Measurements from ENCODE around the gene MXI1. TPM values are rescaled to one million over a fixed set of nuclear protein-coding genes. Genes with fewer than 3 reads are reported as not detected.

The MXI1 gene
- total RNA-seq, 1 experiment from 2014 or later = 25.8 TPM

- intact Hi-C loops (cut with micrococcal nuclease; ENCODE audit: unreplicated experiment) = no loop called here
- CTCF ChIA-PET = interaction anchor here (0.7 kb wide), 1 partner anchor 147 kb away, joined by 5 read pairs; no protein-coding TSS in a partner anchor
Measured at GRCh38 chr10:110285501-110285900, 78.1 kb downstream of the MXI1 start.

GRCh38 chr10:110286841-110287240 is 79.4 kb downstream of the MXI1 start:
- Histone ChIP-seq H3K4me1 (replicated peaks; ENCODE audit: insufficient read depth) (no peaks in the 10 kb centered on the region), H3F3A (ENCODE audit: insufficient read depth, low read depth) (peaks cover 8% of the 10 kb centered on the region), H3K79me2 (ENCODE audit: low read depth) (no peaks in the 10 kb centered on the region), H3K27me3 (ENCODE audit: insufficient read depth, low read depth) (no peaks in the 10 kb centered on the region), H3K36me3 (ENCODE audit: low read depth) (peaks cover 5% of the 10 kb centered on the region; the same call in 1 of the 2 replicates), H3K9me2 (ENCODE audit: insufficient read depth) (no peaks in the 10 kb centered on the region), H2AFZ (no peak overlapping the region), H3K4me2 (no peak overlapping the region), H4K20me1 (ENCODE audit: insufficient read depth) (no peaks in the 10 kb centered on the region), H3K27ac (no peak overlapping the region), H3K4me3 (no peak overlapping the region), H3K9me3 (ENCODE audit: insufficient read depth, low read depth) (no peaks in the 10 kb centered on the region)
- DNase-seq = no peak
- TF ChIP-seq CTCF (conservative IDR thresholded peaks at IDR 0.05) = no peak
- TF ChIP-seq EZH2 (IDR thresholded peaks at IDR 0.05; ENCODE audit: low read depth) = no peak
- ChIA-PET CTCF (no interaction called here), POLR2A (ENCODE audit: unreplicated experiment) (no interaction called here)
- intact Hi-C loops (cut with micrococcal nuclease; ENCODE audit: unreplicated experiment) = no loop called here
- BruUV-seq (replicated peaks) = no TSS peak

More at GRCh38 chr10:110285501-110285900, 78.1 kb downstream of the MXI1 start:
- Histone ChIP-seq H3K79me2 (ENCODE audit: low read depth) (no peaks in the 10 kb centered on the region), H3K27me3 (ENCODE audit: insufficient read depth, low read depth) (no peaks in the 10 kb centered on the region), H3K4me2 (no peak overlapping the region), H3F3A (ENCODE audit: insufficient read depth, low read depth) (peaks cover 8% of the 10 kb centered on the region), H4K20me1 (ENCODE audit: insufficient read depth) (no peaks in the 10 kb centered on the region), H3K9me2 (ENCODE audit: insufficient read depth) (no peaks in the 10 kb centered on the region), H3K27ac (no peak overlapping the region), H3K36me3 (ENCODE audit: low read depth) (peaks cover 5% of the 10 kb centered on the region; the same call in 1 of the 2 replicates), H3K9me3 (ENCODE audit: insufficient read depth, low read depth) (no peaks in the 10 kb centered on the region), H2AFZ (no peak overlapping the region), H3K4me1 (replicated peaks; ENCODE audit: insufficient read depth) (no peaks in the 10 kb centered on the region), H3K4me3 (no peak overlapping the region)
- no peak for DNase-seq
- POLR2A ChIA-PET (ENCODE audit: unreplicated experiment) = no interaction called here
- TF ChIP-seq CTCF (conservative IDR thresholded peaks at IDR 0.05) (no peak), EZH2 (IDR thresholded peaks at IDR 0.05; ENCODE audit: low read depth) (no peak)
- BruUV-seq (replicated peaks) = no TSS peak

GRCh38 chr10:110296966-110297365 is 89.6 kb downstream of the MXI1 start:
- no peak overlapping the region for H3K4me2 ChIP-seq
- no peak overlapping the region for H3K27ac ChIP-seq
- peaks cover 8% of the 10 kb centered on the region for H4K20me1 ChIP-seq (ENCODE audit: insufficient read depth)
- BruUV-seq (replicated peaks) = no TSS peak
- no peaks in the 10 kb centered on the region for H3K9me3 ChIP-seq (ENCODE audit: insufficient read depth, low read depth)
- ChIA-PET CTCF (no interaction called here), POLR2A (ENCODE audit: unreplicated experiment) (interaction anchor here (0.6 to 0.7 kb wide), 2 partner anchors 384 to 582 kb away, joined by 3 to 5 read pairs; no protein-coding TSS in a partner anchor)
- no peak overlapping the region for H3K4me3 ChIP-seq
- no peak for DNase-seq
- TF ChIP-seq CTCF (conservative IDR thresholded peaks at IDR 0.05) = no peak
- TF ChIP-seq EZH2 (IDR thresholded peaks at IDR 0.05; ENCODE audit: low read depth) = no peak
- no peak overlapping the region for H2AFZ ChIP-seq
- H3K27me3 ChIP-seq (ENCODE audit: insufficient read depth, low read depth) = no peaks in the 10 kb centered on the region
- no peaks in the 10 kb centered on the region for H3K9me2 ChIP-seq (ENCODE audit: insufficient read depth)
- H3K79me2 ChIP-seq (ENCODE audit: low read depth) = peaks cover 20% of the 10 kb centered on the region
- H3F3A ChIP-seq (ENCODE audit: insufficient read depth, low read depth) = 0 out of 2 replicates have a peak, but pooled peaks cover 5% of the 10 kb centered on the region
- H3K4me1 ChIP-seq (replicated peaks; ENCODE audit: insufficient read depth) = no peaks in the 10 kb centered on the region
- peaks cover 55% of the 10 kb centered on the region for H3K36me3 ChIP-seq (ENCODE audit: low read depth)
- intact Hi-C loops (cut with micrococcal nuclease; ENCODE audit: unreplicated experiment) = no loop called here

All from PC-9 (cell line).